VCaP (cell line): Measurements from ENCODE around the gene DYNC2I2.
"Not testable (repeated sequence)": the region's sequence is repeated elsewhere in the genome, so short reads cannot be mapped to it uniquely, and the experiment has no call there.

Experiments used
- H3K27ac ChIP-seq: fragments of 450-650 bp; 2 replicates; pipeline ENCODE4 v1.5.1; 2017
- TF ChIP-seq, protein P1 (sequence below): fragments of 450-650 bp; conservative IDR thresholded peaks from 2 replicates; pipeline ENCODE4 v1.5.1; 2017; ENCODE audit warnings: mild to moderate bottlenecking, moderate library complexity

Gene DYNC2I2

DNA sequence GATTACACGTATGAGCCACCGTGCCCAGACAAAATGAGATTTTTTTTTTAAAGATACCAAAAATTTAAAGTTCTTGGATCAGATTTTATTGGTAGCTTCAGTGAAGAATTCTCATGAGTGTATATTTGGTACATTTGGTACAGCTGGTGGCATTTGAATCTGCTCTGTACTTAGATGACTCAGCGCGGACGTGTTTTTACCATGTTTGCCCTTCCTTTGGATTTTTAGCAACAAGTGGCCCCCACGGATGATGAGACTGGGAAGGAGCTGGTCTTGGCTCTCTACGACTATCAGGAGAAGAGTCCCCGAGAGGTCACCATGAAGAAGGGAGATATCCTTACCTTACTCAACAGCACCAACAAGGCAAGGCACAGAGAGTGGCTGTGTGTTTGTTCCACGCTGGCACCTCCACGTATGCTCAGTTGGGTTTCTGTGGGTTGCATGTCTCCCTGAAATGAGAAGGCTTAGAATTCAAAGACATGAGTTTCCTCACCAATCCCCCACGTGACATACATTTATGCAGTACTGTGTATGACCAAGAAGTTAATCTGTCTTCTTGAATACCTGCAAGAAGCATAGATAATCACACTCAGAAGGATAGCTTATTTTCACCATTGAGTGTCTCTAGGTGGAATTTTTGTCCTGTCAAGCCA, 67.9 kb downstream of the DYNC2I2 start:
- TF ChIP-seq, protein P1, sequence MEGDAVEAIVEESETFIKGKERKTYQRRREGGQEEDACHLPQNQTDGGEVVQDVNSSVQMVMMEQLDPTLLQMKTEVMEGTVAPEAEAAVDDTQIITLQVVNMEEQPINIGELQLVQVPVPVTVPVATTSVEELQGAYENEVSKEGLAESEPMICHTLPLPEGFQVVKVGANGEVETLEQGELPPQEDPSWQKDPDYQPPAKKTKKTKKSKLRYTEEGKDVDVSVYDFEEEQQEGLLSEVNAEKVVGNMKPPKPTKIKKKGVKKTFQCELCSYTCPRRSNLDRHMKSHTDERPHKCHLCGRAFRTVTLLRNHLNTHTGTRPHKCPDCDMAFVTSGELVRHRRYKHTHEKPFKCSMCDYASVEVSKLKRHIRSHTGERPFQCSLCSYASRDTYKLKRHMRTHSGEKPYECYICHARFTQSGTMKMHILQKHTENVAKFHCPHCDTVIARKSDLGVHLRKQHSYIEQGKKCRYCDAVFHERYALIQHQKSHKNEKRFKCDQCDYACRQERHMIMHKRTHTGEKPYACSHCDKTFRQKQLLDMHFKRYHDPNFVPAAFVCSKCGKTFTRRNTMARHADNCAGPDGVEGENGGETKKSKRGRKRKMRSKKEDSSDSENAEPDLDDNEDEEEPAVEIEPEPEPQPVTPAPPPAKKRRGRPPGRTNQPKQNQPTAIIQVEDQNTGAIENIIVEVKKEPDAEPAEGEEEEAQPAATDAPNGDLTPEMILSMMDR, result no peak
- H3K27ac ChIP-seq, result no peak overlapping the region

GRCh38 chr9:128587453-128587852, 69.2 kb downstream of the DYNC2I2 start:
- no peak overlapping the region for H3K27ac ChIP-seq
- TF ChIP-seq, protein P1, result no peak

DNA sequence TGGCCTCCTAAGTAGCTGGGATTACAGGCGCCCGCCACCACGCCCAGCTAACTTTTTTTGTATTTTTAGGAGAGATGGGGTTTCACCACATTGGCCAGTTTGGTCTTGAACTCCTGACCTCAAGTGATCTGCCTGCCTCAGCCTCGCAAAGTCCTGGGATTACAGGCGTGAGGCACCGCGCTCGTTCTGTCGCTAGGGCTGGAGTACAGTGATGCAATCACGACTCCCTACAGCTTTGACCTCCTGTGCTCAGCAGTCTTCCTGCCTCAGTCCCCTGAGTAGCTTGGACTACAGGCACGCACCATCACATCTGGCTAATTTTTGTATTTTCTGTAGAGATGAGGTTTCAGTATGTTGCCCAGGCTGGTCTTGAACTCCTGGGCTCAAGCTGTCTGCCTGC, 69.7 kb downstream of the DYNC2I2 start:
- H3K27ac ChIP-seq, result not testable (repeated sequence)

- not testable (repeated sequence) for H3K27ac ChIP-seq
Observed at GRCh38 chr9:128585155-128585554, 71.5 kb downstream of the DYNC2I2 start.
